ENCODE results near the gene MB. TPM values are rescaled to one million over a fixed set of nuclear protein-coding genes. Genes with fewer than 3 reads are reported as not detected.

The MB gene
- total and polyA plus RNA-seq, 2 donors (not counting 1 experiment from before 2014, with no cell fraction given): not detected

- DNase-seq: no peak
- H3K36me3 ChIP-seq (replicated peaks in 1 of 2; ENCODE audit: control extremely low read depth in 1 of 2, control insufficient read depth in 1 of 2, extremely low read depth in 1 of 2, insufficient read depth in 2 of 2, low read length in 1 of 2): no peaks in the 10 kb centered on the region
- 90% methylated on average over 13 of the region's 15 CpGs for WGBS (ENCODE audit: insufficient coverage)
- H3K9me3 ChIP-seq (ENCODE audit: control extremely low read depth in 1 of 3, control insufficient read depth in 2 of 3, insufficient read depth in 1 of 3, low read length in 2 of 3): peaks cover 0 to 3% (median 0%) of the 10 kb centered on the region in 3 donors
- H3K9ac ChIP-seq (ENCODE audit: low read length): no peak overlapping the region
- H3K27me3 ChIP-seq (replicated peaks in 1 of 4; ENCODE audit: control extremely low read depth in 1 of 4, control insufficient read depth in 3 of 4, insufficient read depth in 4 of 4, low read length in 3 of 4): peaks cover 0 to 20% (median 13%) of the 10 kb centered on the region in 4 experiments
- Mint-ChIP-seq H3K4me1 (peaks cover 2% of the 10 kb centered on the region), H3K27ac (no peak overlapping the region), H3K27me3 (peaks cover 19% of the 10 kb centered on the region), H3K9me3 (ENCODE audit: insufficient read depth) (no peaks in the 10 kb centered on the region), H3K4me3 (no peak overlapping the region)
- H3K27ac ChIP-seq (ENCODE audit: low read length in 2 of 2): no peak overlapping the region
- ChIA-PET CTCF (interaction anchor here (0.7 to 3.3 kb wide), 6 partner anchors 9 to 521 kb away, joined by 3 to 18 read pairs (median 4); no protein-coding TSS in a partner anchor), POLR2A (no interaction called here)
- intact Hi-C loops (cut with micrococcal nuclease): loop anchor here (5.0 kb wide), 1 partner anchor 502 kb away; no protein-coding TSS in a partner anchor
- H3K4me2 ChIP-seq (replicated peaks; ENCODE audit: low read depth, low read length, poor library complexity, severe bottlenecking): no peak overlapping the region
- no peak for ATAC-seq (ENCODE audit: low read depth)
- no peaks in the 10 kb centered on the region for H3K79me2 ChIP-seq (ENCODE audit: control insufficient read depth, insufficient read depth, low read length)
- H2AFZ ChIP-seq (ENCODE audit: insufficient read depth, low read depth, low read length, poor library complexity, severe bottlenecking): no peak overlapping the region
- H4K20me1 ChIP-seq (ENCODE audit: control insufficient read depth, insufficient read depth, low read length, poor library complexity, severe bottlenecking): no peaks in the 10 kb centered on the region
- H3K4me1 ChIP-seq (ENCODE audit: control insufficient read depth in 2 of 2, insufficient read depth in 2 of 2, low read length in 2 of 2): no peaks in the 10 kb centered on the region
- no peak overlapping the region for H3K4me3 ChIP-seq (ENCODE audit: control extremely low read depth in 1 of 5, extremely low read depth in 1 of 5, insufficient read depth in 1 of 5, low read depth in 2 of 5, low read length in 4 of 5)
- TF ChIP-seq EZH2 (IDR thresholded peaks at IDR 0.05; ENCODE audit: borderline replicate concordance, insufficient read depth, low read depth, low read length, poor library complexity, severe bottlenecking): no peak
- TF ChIP-seq, protein P1, sequence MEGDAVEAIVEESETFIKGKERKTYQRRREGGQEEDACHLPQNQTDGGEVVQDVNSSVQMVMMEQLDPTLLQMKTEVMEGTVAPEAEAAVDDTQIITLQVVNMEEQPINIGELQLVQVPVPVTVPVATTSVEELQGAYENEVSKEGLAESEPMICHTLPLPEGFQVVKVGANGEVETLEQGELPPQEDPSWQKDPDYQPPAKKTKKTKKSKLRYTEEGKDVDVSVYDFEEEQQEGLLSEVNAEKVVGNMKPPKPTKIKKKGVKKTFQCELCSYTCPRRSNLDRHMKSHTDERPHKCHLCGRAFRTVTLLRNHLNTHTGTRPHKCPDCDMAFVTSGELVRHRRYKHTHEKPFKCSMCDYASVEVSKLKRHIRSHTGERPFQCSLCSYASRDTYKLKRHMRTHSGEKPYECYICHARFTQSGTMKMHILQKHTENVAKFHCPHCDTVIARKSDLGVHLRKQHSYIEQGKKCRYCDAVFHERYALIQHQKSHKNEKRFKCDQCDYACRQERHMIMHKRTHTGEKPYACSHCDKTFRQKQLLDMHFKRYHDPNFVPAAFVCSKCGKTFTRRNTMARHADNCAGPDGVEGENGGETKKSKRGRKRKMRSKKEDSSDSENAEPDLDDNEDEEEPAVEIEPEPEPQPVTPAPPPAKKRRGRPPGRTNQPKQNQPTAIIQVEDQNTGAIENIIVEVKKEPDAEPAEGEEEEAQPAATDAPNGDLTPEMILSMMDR (IDR thresholded peaks at IDR 0.05): no peak
Observed at GRCh38 chr22:35620624-35621251, 3.6 kb upstream of the MB start.

DNA sequence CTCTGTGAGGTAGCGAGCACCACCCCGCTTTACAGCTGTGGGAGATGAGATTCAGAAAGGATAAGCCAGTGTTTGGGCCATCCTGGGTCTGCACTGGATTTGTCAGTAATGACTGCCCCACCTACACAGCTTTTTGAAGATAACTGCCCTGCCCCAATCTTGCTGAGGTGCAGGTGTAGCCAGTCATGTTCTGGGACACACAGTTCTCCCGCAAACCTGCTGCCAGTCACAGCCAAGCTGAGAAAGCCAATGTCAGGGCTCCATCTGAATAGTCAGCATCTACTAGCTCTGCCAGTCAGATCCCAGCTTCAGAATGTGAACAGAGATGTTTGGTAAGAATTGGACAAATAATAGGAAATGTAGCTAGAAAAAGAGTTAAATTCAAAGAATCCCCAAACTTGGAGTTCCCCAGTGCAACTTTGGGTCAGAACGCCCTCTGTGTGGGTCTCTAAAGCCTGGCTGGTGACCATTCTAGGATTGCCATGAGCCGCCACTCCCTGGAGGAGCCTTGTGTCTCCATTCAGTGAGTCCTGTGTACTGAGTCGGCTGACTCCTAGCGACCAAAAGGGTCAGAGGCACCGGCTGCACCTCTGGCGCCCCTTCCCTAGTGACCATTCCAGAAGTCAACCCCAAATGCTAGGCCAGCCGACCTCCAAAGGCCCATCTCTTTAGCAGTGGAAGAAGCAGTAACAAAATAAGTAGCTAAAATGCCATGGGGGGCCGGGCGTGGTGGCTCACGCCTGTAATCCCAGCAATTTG lies 2.4 kb upstream of the MB start:
- no peaks in the 10 kb centered on the region for H3K9me3 ChIP-seq (ENCODE audit: control extremely low read depth in 1 of 3, control insufficient read depth in 2 of 3, insufficient read depth in 1 of 3, low read length in 2 of 3)
- no peaks in the 10 kb centered on the region for H3K79me2 ChIP-seq (ENCODE audit: control insufficient read depth, insufficient read depth, low read length)
- H3K27me3 Mint-ChIP-seq: peaks cover 10% of the 10 kb centered on the region
- intact Hi-C loops (cut with micrococcal nuclease): loop anchor here (5.0 kb wide), 1 partner anchor 503 kb away; no protein-coding TSS in a partner anchor
- H3K9ac ChIP-seq (ENCODE audit: low read length): no peak overlapping the region
- H3K36me3 ChIP-seq (replicated peaks in 1 of 2; ENCODE audit: control extremely low read depth in 1 of 2, control insufficient read depth in 1 of 2, extremely low read depth in 1 of 2, insufficient read depth in 2 of 2, low read length in 1 of 2): no peaks in the 10 kb centered on the region
- peaks cover 0 to 7% (median 2%) of the 10 kb centered on the region in 4 experiments for H3K27me3 ChIP-seq (replicated peaks in 1 of 4; ENCODE audit: control extremely low read depth in 1 of 4, control insufficient read depth in 3 of 4, insufficient read depth in 4 of 4, low read length in 3 of 4)
- H3K9me3 Mint-ChIP-seq (ENCODE audit: insufficient read depth): no peaks in the 10 kb centered on the region
- 98% methylated on average over 11 of the region's 13 CpGs for WGBS (ENCODE audit: insufficient coverage)
- H3K4me2 ChIP-seq (replicated peaks; ENCODE audit: low read depth, low read length, poor library complexity, severe bottlenecking): no peak overlapping the region
- peaks cover 2% of the 10 kb centered on the region for H3K4me1 Mint-ChIP-seq
- H3K4me3 ChIP-seq (ENCODE audit: control extremely low read depth in 1 of 5, extremely low read depth in 1 of 5, insufficient read depth in 1 of 5, low read depth in 2 of 5, low read length in 4 of 5): no peak overlapping the region
- H3K4me1 ChIP-seq (ENCODE audit: control insufficient read depth in 2 of 2, insufficient read depth in 2 of 2, low read length in 2 of 2): no peaks in the 10 kb centered on the region
- H3K27ac ChIP-seq (ENCODE audit: low read length in 2 of 2): no peak overlapping the region
- TF ChIP-seq, protein P1 (IDR thresholded peaks at IDR 0.05): no peak
- TF ChIP-seq EZH2 (IDR thresholded peaks at IDR 0.05; ENCODE audit: borderline replicate concordance, insufficient read depth, low read depth, low read length, poor library complexity, severe bottlenecking): no peak
- DNase-seq (no peak), ATAC-seq (ENCODE audit: low read depth) (no peak)
- H3K4me3 Mint-ChIP-seq: no peak overlapping the region
- H3K27ac Mint-ChIP-seq: no peak overlapping the region
- H2AFZ ChIP-seq (ENCODE audit: insufficient read depth, low read depth, low read length, poor library complexity, severe bottlenecking): no peak overlapping the region
- CTCF ChIA-PET: interaction anchor here (1.1 to 3.3 kb wide), 2 partner anchors 8 to 11 kb away, joined by 3 to 18 read pairs; no protein-coding TSS in a partner anchor
- POLR2A ChIA-PET: no interaction called here
- H4K20me1 ChIP-seq (ENCODE audit: control insufficient read depth, insufficient read depth, low read length, poor library complexity, severe bottlenecking): no peaks in the 10 kb centered on the region
